NCI-H526 treated with DMSO at 0.1 percent for 48 hours (cell line): ENCODE results near the gene YIPF5.

Source experiments
- DNase-seq: peaks from one replicate; lab custom pipeline; 2025; lab: John Stamatoyannopoulos, UW

Gene YIPF5

DNA sequence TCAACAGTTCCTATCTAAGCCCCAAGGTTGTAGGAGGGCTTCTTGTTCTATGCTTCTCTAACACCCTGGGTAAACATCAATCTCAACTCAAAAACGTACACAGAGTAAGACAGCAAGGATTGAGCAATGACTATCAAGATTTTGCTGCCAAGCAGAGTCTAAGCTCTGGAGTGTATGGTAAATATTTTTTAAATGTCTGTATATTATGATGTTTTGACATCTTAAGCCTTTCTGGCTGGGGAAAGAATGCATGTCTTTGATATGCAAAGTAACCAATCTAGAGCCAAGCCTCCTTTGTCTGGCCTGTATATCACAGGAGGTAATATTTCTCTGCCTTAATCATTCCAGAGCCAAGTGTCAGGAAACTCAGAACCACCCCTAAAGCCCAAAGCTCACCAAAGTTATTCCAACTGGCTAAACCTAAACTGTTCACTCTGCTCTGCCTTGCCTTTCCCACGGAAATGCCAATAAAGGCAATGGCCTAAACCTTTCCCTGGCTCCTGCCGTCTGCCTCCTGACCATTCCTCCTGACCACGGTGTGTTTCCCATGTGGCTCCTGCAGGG, 45.2 kb downstream of the YIPF5 start:
- DNase-seq = no peak

DNA sequence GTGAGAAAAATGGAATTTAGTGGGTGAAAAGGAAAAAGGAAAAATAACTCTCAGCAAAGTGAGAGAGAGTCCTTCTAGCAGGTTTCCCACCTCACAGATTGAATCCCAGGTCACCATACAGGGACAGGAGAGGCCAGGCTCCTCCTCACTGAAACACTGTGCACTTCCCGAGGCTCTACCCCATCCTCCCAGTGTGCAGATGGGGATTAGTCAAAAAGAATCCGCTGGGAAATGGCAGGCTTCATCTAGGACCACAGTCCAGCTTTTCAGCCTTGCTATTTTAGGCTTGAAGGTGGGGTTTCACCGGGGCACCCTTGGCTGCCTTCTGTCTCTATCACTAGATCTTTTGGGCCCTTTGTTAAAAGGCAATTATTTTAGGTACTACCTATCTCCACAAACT, 47.8 kb downstream of the YIPF5 start:
- no peak for DNase-seq

DNA sequence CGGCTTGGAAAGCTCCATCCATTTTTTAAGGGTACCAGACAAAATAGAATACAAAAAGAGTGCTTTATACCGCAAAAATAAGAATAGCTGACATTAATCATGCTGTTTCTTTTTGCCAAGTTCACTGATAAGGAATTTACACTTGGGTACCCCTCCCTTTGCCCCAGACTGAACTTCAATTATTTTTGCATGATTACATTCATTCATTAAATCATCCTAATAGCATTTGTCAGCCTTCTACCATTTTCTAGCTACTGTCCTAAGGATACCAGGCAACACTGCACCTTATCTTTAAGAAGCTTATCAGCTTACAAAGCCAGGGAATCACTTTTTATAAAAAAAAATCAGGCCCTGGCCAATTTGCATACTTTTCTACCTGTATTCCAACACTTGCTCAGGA, 48.4 kb downstream of the YIPF5 start:
- no peak for DNase-seq

- no peak for DNase-seq
Observed at GRCh38 chr5:144121577-144121976, 48.9 kb downstream of the YIPF5 start.

- no peak for DNase-seq
Observed at GRCh38 chr5:144120661-144121180, 49.7 kb downstream of the YIPF5 start.

- no peak for DNase-seq
Observed at GRCh38 chr5:144117412-144117811, 53.0 kb downstream of the YIPF5 start.

DNA sequence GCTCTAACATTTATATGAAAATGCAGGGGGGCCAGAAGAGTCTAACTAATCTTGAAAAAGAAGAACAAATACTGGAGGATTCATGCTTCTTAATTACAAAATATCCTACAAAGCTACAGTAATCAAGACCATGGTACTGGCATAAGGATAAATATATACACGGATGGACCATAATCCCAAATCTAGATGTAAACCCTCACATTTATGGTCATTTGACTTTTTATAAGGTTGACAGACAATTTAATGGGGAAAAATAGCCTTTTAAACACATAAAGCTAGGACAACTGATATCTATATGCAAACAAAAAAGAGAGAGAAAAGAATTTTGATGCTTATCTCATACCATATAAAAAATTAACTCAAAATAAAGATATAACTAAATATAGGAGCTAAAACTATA, 55.9 kb downstream of the YIPF5 start:
- DNase-seq = no peak
